Measurements from ENCODE around the gene ERCC5.

ERCC5 gene

DNA sequence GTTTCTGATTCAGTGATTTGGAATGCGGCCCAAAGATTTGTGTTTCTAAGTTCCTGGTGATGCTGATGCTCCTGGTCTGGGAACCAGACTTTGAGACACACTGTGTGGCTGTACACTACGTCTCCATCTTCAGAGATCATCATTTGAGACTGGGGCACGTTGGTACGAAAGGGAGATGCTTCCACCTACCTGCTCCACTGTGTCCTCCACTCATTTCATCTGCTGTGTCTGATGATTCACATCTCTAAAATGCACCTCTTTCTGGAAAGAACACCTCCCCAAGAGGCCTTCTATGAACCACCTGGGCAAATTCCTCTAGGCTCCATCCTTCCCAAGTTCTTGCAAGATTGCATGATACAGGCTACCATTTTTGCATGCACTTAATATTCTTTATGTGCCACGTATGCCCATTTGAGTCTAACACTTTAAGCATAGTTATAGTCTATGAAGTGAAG, 58.6 kb downstream of the ERCC5 start:
- Histone ChIP-seq H4K91ac (ENCODE audit: low read depth, low read length) (no peak overlapping the region), H3K27me3 (ENCODE audit: insufficient read depth, low read length) (no peaks in the 10 kb centered on the region), H3K79me1 (ENCODE audit: low read length) (no peaks in the 10 kb centered on the region), H3K18ac (ENCODE audit: low read length) (no peak overlapping the region), H3K9me3 (ENCODE audit: insufficient read depth, low read depth, low read length) (no peaks in the 10 kb centered on the region), H4K8ac (ENCODE audit: low read depth, low read length) (no peak overlapping the region), H2AFZ (ENCODE audit: insufficient read depth, low read length, poor library complexity) (no peak overlapping the region), H3K36me3 (ENCODE audit: control insufficient read depth in 1 of 2, insufficient read depth in 2 of 2, low read length in 2 of 2) (no peaks in the 10 kb centered on the region), H3K23ac (ENCODE audit: low read length) (no peak overlapping the region), H3K9ac (ENCODE audit: low read length) (no peak overlapping the region), H3K4me1 (ENCODE audit: control insufficient read depth in 1 of 2, insufficient read depth in 2 of 2, low read length in 2 of 2) (peaks cover 0 to 4% of the 10 kb centered on the region in 2 experiments), H3K4me3 (ENCODE audit: low read depth, low read length) (no peak overlapping the region), H3K4ac (ENCODE audit: low read depth, low read length) (no peak overlapping the region), H2BK12ac (ENCODE audit: low read length) (no peak overlapping the region), H3K14ac (ENCODE audit: low read length) (no peak overlapping the region), H2AK5ac (ENCODE audit: low read length) (no peak overlapping the region), H3K4me2 (ENCODE audit: low read length) (no peak overlapping the region), H3K79me2 (ENCODE audit: control insufficient read depth, insufficient read depth, low read length, poor library complexity) (no peaks in the 10 kb centered on the region), H3K27ac (ENCODE audit: low read depth, low read length) (no peak overlapping the region), H4K12ac (ENCODE audit: low read depth, low read length) (no peak overlapping the region), H2BK5ac (ENCODE audit: low read depth, low read length, poor library complexity) (no peak overlapping the region), H2BK120ac (ENCODE audit: insufficient read depth, low read length, poor library complexity) (no peak overlapping the region)
- DNase-seq, result no peak
- WGBS (ENCODE audit: extremely low coverage, insufficient coverage, insufficient read length), result no CpG with 5 or more reads among the region's 5 CpGs

DNA sequence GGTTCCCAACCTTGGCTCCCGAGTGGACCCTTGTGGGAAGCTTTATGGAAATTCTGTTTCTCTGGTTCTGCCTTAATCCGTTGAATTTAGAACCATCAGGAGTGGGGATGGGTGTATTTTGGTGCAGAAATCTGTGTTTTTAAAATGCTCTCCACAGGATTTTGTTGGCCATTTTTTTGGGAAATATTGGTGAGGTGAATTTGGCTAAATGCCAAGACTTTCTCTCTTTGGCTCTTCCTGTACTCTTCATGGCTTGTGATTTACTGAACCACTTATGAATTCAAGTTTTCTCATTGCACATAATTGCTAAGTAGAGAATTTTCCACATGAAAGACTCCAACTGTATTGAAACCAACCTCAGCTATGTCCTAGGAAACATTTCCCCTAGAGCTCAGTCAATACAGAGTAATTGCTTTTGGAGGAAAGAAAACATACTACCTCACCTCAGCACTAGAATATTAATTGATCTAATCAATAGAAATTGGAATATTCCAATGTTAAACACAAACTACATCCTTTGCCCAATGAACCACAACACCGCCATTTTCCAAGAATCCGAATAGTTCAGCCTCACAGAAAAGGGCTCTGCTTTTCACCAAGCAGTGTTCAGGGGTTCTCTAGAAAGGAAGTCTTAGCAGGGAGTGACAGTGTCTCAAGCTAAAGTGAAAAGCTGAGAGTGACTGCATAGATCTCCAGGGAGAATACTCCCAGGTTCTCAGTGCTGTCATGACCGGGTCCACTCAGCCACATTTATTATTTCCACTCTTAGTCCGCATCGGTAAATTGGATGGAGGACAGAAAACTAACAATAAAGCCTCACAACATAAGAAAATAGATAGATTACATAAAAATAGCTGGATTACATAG, 60.3 kb downstream of the ERCC5 start:
- H3K27ac ChIP-seq (ENCODE audit: low read depth, low read length), result no peak overlapping the region
- no CpG with 5 or more reads among the region's 7 CpGs for WGBS (ENCODE audit: extremely low coverage, insufficient coverage, insufficient read length)
- peaks cover 0 to 4% of the 10 kb centered on the region in 2 experiments for H3K4me1 ChIP-seq (ENCODE audit: control insufficient read depth in 1 of 2, insufficient read depth in 2 of 2, low read length in 2 of 2)
- no peak overlapping the region for H2BK12ac ChIP-seq (ENCODE audit: low read length)
- no peak overlapping the region for H2BK5ac ChIP-seq (ENCODE audit: low read depth, low read length, poor library complexity)
- H3K4ac ChIP-seq (ENCODE audit: low read depth, low read length), result no peak overlapping the region
- peaks cover 3% of the 10 kb centered on the region for H3K79me1 ChIP-seq (ENCODE audit: low read length)
- H3K27me3 ChIP-seq (ENCODE audit: insufficient read depth, low read length), result no peaks in the 10 kb centered on the region
- no peak overlapping the region for H4K91ac ChIP-seq (ENCODE audit: low read depth, low read length)
- no peak overlapping the region for H3K9ac ChIP-seq (ENCODE audit: low read length)
- no peak overlapping the region for H2AFZ ChIP-seq (ENCODE audit: insufficient read depth, low read length, poor library complexity)
- no peak overlapping the region for H3K4me2 ChIP-seq (ENCODE audit: low read length)
- H4K8ac ChIP-seq (ENCODE audit: low read depth, low read length), result no peak overlapping the region
- H3K23ac ChIP-seq (ENCODE audit: low read length), result no peak overlapping the region
- no peak overlapping the region for H4K12ac ChIP-seq (ENCODE audit: low read depth, low read length)
- no peak overlapping the region for H2BK120ac ChIP-seq (ENCODE audit: insufficient read depth, low read length, poor library complexity)
- H3K79me2 ChIP-seq (ENCODE audit: control insufficient read depth, insufficient read depth, low read length, poor library complexity), result no peaks in the 10 kb centered on the region
- no peak overlapping the region for H3K18ac ChIP-seq (ENCODE audit: low read length)
- no peak overlapping the region for H2AK5ac ChIP-seq (ENCODE audit: low read length)
- no peaks in the 10 kb centered on the region for H3K36me3 ChIP-seq (ENCODE audit: control insufficient read depth in 1 of 2, insufficient read depth in 2 of 2, low read length in 2 of 2)
- H3K9me3 ChIP-seq (ENCODE audit: insufficient read depth, low read depth, low read length), result no peaks in the 10 kb centered on the region
- H3K14ac ChIP-seq (ENCODE audit: low read length), result no peak overlapping the region
- no peak overlapping the region for H3K4me3 ChIP-seq (ENCODE audit: low read depth, low read length)
- DNase-seq, result no peak

DNA sequence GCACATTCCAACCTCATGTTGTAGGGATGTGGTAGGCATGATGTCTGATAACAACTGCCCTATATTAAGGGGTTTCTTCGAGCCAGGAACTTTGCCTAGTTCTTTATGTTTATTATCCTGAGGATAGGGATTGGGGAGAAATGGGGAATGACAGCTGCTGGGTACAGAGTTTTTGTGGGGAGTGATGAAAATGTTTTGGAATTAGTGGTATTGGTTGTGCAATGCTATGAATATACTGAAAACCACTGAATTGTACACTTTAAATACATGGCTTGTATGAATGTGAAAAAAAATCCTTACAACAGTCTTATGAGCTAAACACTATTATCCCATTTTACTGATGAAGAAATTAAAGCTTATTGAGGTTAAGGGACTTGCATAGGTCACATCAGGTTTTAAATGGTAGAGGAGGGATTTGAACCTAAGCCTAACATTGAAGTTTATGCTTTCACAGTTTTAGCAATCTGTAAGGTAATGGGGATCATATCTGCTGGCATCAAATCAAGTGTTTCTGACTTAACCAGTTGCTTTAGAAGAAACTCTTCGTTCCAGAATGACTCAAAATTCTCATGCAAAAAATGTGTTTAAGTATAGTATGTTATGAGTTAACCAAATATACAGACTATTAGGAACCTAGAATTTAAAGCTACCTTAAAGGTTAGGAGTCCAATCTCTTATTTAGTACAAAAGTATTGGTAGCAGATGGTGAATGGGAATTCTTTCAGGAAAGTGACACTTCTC, 61.4 kb downstream of the ERCC5 start:
- H3K27me3 ChIP-seq (ENCODE audit: insufficient read depth, low read length), result no peaks in the 10 kb centered on the region
- no peak for DNase-seq
- no peak overlapping the region for H4K12ac ChIP-seq (ENCODE audit: low read depth, low read length)
- H3K9me3 ChIP-seq (ENCODE audit: insufficient read depth, low read depth, low read length), result no peaks in the 10 kb centered on the region
- H3K14ac ChIP-seq (ENCODE audit: low read length), result no peak overlapping the region
- H3K4ac ChIP-seq (ENCODE audit: low read depth, low read length), result no peak overlapping the region
- no peak overlapping the region for H3K27ac ChIP-seq (ENCODE audit: low read depth, low read length)
- no CpG with 5 or more reads among the region's 2 CpGs for WGBS (ENCODE audit: extremely low coverage, insufficient coverage, insufficient read length)
- H2BK5ac ChIP-seq (ENCODE audit: low read depth, low read length, poor library complexity), result no peak overlapping the region
- no peaks in the 10 kb centered on the region for H3K36me3 ChIP-seq (ENCODE audit: control insufficient read depth in 1 of 2, insufficient read depth in 2 of 2, low read length in 2 of 2)
- H4K91ac ChIP-seq (ENCODE audit: low read depth, low read length), result no peak overlapping the region
- H2AK5ac ChIP-seq (ENCODE audit: low read length), result no peak overlapping the region
- no peak overlapping the region for H2BK120ac ChIP-seq (ENCODE audit: insufficient read depth, low read length, poor library complexity)
- no peaks in the 10 kb centered on the region for H3K79me2 ChIP-seq (ENCODE audit: control insufficient read depth, insufficient read depth, low read length, poor library complexity)
- no peak overlapping the region for H3K4me2 ChIP-seq (ENCODE audit: low read length)
- no peak overlapping the region for H2AFZ ChIP-seq (ENCODE audit: insufficient read depth, low read length, poor library complexity)
- peaks cover 0 to 4% of the 10 kb centered on the region in 2 experiments for H3K4me1 ChIP-seq (ENCODE audit: control insufficient read depth in 1 of 2, insufficient read depth in 2 of 2, low read length in 2 of 2)
- no peak overlapping the region for H3K9ac ChIP-seq (ENCODE audit: low read length)
- H3K4me3 ChIP-seq (ENCODE audit: low read depth, low read length), result no peak overlapping the region
- H2BK12ac ChIP-seq (ENCODE audit: low read length), result no peak overlapping the region
- no peak overlapping the region for H3K18ac ChIP-seq (ENCODE audit: low read length)
- peaks cover 3% of the 10 kb centered on the region for H3K79me1 ChIP-seq (ENCODE audit: low read length)
- no peak overlapping the region for H4K8ac ChIP-seq (ENCODE audit: low read depth, low read length)
- H3K23ac ChIP-seq (ENCODE audit: low read length), result no peak overlapping the region

DNA sequence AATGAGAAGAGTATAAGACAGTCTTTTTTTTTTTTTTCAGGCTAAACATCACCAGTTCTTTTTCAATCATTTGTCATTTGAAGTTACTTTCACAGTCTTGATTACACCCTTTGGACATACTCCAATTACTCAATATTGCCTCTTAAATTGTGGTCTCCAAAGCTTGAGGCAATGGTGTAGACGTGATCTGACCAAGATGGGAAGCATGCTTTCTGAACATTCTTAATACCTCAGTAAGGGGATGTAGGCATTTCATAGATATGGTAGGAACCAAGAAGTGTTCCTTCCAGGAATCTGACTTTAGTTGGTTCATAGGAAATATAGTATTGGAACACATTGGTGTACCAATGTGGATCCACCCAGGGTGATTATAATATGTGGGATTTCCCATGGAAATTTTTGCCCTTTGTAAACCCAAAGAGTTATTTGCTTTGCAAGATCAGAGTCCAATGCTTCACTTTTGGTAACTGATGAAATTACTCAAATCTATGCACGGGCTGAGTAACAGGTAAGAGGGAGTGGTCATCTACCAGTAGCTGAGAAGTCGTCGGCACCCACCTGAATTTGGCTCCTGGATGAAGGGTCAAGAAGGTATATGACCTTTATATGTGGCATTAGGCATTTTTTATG, 62.2 kb downstream of the ERCC5 start:
- H3K9ac ChIP-seq (ENCODE audit: low read length), result no peak overlapping the region
- H3K79me2 ChIP-seq (ENCODE audit: control insufficient read depth, insufficient read depth, low read length, poor library complexity), result no peaks in the 10 kb centered on the region
- no peak overlapping the region for H2AK5ac ChIP-seq (ENCODE audit: low read length)
- H3K27me3 ChIP-seq (ENCODE audit: insufficient read depth, low read length), result no peaks in the 10 kb centered on the region
- no peak overlapping the region for H3K4me3 ChIP-seq (ENCODE audit: low read depth, low read length)
- no peak overlapping the region for H4K12ac ChIP-seq (ENCODE audit: low read depth, low read length)
- no peak overlapping the region for H3K27ac ChIP-seq (ENCODE audit: low read depth, low read length)
- H3K18ac ChIP-seq (ENCODE audit: low read length), result no peak overlapping the region
- H2BK5ac ChIP-seq (ENCODE audit: low read depth, low read length, poor library complexity), result no peak overlapping the region
- no CpG with 5 or more reads among the region's 4 CpGs for WGBS (ENCODE audit: extremely low coverage, insufficient coverage, insufficient read length)
- no peak overlapping the region for H3K14ac ChIP-seq (ENCODE audit: low read length)
- H4K91ac ChIP-seq (ENCODE audit: low read depth, low read length), result no peak overlapping the region
- no peak overlapping the region for H4K8ac ChIP-seq (ENCODE audit: low read depth, low read length)
- H2BK12ac ChIP-seq (ENCODE audit: low read length), result no peak overlapping the region
- no peaks in the 10 kb centered on the region for H3K9me3 ChIP-seq (ENCODE audit: insufficient read depth, low read depth, low read length)
- DNase-seq, result no peak
- no peak overlapping the region for H3K23ac ChIP-seq (ENCODE audit: low read length)
- H3K4me1 ChIP-seq (ENCODE audit: control insufficient read depth in 1 of 2, insufficient read depth in 2 of 2, low read length in 2 of 2), result no peaks in the 10 kb centered on the region
- H3K4ac ChIP-seq (ENCODE audit: low read depth, low read length), result no peak overlapping the region
- no peak overlapping the region for H3K4me2 ChIP-seq (ENCODE audit: low read length)
- no peak overlapping the region for H2BK120ac ChIP-seq (ENCODE audit: insufficient read depth, low read length, poor library complexity)
- H2AFZ ChIP-seq (ENCODE audit: insufficient read depth, low read length, poor library complexity), result no peak overlapping the region
- peaks cover 5% of the 10 kb centered on the region for H3K79me1 ChIP-seq (ENCODE audit: low read length)
- H3K36me3 ChIP-seq (ENCODE audit: control insufficient read depth in 1 of 2, insufficient read depth in 2 of 2, low read length in 2 of 2), result no peaks in the 10 kb centered on the region

Data from trophoblast cell (in vitro differentiated cells and primary cell).